Activated T-cell treated with anti-CD3 and anti-CD28 coated beads for 4 hours (primary cell): ENCODE measurements around the gene CLIP3.
"Not testable (repeated sequence)": the region's sequence is repeated elsewhere in the genome, so short reads cannot be mapped to it uniquely, and the experiment has no call there.

Source experiments
- DNase-seq: peaks from one replicate; pipeline ENCODE4 v3.0.0-alpha.2; 2020

The CLIP3 gene

DNA sequence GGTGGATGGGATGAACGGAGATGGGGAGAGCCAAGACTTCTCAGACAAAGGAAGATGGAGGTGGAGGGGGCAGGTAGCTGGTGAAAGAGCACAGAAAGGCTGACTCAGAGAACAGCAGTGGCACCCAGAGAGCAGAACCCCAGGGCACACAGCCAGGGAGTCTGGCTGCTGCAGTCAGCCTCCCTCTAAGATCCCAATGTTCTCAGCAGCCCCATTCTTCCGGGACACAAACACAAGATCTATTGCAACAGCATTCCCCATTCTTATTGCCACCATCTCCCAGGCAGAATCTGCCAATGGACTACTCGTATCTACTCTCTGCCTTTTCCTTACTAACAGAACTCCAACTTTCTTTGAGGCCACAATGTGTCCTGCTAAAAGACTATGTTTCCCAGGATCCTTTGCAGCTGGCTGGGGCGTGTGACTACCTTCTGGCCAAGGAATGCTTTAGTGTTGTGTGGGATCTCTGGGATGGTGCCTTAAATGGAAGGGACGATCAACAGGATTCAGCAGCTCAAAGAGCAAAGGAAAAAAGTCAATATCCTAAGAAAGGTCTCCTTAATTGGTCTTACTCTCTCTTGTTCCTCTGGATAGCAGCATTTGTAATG lies 13.9 kb upstream of the CLIP3 start:
- DNase-seq = no peak

DNA sequence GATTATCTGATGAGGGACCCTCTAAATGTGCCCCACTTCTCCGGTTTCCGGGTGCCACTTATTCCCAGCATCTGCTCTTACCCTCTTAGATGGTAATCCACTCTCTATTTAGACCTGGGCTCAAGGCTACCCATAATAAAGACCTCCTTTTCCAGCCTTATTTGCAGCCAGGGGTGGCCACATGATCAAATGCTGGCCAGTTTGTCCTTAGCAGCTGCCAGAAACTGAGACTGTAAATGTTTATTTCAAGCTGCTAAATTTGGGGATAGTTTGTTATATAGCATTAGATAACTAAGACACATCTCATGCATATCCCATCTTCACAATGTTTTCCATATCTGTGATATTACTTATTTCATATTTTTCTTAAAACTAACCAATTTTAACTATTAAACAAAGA lies 11.3 kb upstream of the CLIP3 start:
- no peak for DNase-seq

DNA sequence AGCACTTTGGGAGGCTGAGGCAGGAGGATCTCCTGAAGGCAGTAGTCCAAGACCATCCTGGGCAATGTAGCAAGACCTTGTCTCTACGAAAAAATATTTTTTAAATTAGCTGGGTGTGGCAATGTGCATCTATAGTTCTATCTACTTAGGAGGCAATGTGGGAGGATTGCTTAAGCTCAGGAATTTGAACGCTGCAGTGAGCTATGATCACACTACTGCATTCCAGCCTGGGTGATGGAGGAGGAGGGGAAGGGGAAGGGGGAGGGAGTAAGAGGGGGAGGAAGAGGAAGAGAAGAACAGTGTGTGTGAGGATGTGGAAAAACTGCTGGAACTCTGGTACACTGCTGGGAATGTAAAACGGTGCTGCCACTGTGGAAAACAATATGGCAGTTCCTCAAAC lies 9.2 kb upstream of the CLIP3 start:
- DNase-seq = no peak

DNA sequence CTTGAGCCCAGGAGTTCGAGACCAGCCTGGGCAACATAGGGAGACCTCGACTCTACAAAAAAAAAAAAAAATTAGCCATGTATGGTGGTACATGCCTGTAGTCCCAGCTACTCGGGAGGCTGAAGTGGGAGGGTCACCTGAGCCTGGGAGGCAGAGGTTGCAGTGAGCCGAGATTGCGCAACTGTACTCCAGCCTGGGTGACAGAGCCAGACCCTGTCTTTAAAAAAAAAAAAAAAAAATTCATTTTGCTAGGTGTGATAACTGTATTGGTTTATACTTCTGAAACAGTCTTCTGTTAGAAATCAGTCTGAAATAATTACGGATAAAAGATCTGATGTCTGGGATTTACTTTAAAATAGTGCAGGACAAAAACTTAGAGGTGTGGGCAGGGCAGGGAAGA lies 8.4 kb upstream of the CLIP3 start:
- DNase-seq = not testable (repeated sequence)

DNA sequence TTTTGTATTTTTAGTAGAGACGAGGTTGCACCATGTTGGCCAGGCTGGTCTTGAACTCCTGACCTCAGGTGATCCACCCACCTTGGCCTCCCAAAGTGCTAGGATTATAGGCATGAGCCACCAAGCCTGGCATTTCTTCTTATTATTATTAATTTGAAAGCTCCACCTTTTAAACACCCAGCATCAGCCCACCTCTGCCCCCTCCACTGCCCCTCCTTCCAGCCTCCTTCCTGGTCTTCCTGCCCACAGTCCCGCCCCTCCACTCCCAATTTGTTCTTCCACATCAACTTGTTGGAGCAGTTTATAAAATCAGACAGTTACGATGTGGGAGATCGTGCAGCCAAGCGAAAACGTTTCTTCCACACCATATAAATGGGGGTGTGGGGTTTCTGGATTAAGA lies 7.8 kb upstream of the CLIP3 start:
- DNase-seq = no peak

DNA sequence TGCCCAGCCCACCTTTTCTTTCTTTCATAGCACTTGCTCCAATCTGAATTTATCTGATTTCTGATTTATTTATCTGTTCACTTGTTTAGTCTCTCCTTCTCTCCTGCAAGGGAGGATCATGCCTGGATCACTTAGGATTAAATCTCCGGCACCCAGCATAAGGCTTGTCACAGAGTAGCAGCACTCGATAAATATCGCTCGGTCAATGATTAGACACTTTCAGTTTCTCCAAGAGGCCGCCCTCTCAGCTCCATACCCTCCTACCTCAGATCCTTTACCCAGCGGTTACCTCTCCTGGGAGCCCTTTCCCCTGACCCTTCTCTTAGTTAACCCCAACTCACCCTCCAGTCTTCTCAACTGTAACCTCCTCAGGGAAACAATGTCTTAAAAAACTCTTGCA lies 1.4 kb downstream of the CLIP3 start:
- DNase-seq = no peak

DNA sequence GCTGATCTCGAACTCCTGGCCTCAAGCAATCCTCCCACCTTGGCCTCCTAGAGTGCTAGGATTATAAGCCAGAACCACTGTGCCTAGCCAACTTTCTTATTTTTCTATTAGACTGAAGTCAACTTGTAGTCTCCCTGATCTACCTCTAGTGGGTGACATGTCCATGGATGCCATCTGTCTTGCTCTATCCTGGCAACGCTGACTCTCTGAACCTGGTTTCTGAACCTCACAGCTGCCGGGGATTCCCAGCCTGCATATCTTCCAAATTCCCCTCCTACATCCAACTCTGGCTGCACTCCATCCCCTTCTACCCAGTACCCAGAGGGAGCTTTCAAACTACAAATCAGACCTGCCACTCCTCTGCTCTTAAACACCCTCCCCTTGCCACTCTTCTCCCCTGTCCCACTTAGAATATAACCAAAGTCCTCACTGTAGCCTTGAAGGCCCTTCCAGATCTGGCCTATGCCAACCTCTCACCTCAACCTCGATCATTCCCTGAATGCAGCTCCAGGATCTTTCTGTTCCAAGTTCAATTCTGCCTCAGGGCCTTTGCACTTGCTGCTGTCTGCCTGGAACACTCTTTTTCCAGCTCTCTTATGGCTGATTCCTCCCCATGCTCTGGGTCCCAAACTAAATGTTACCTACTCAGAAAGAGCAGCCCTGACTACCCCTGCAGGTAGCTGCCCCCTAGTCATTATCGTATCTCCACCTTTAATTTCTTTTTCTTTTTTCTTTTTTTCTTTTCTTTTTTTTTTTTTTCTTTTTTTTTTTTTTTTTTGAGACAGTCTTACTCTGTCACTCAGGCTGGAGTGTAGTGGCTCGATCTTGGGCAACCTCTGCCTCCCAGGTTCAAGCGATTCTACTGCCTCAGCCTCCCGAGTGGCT lies 2.2 kb downstream of the CLIP3 start:
- DNase-seq = no peak

DNA sequence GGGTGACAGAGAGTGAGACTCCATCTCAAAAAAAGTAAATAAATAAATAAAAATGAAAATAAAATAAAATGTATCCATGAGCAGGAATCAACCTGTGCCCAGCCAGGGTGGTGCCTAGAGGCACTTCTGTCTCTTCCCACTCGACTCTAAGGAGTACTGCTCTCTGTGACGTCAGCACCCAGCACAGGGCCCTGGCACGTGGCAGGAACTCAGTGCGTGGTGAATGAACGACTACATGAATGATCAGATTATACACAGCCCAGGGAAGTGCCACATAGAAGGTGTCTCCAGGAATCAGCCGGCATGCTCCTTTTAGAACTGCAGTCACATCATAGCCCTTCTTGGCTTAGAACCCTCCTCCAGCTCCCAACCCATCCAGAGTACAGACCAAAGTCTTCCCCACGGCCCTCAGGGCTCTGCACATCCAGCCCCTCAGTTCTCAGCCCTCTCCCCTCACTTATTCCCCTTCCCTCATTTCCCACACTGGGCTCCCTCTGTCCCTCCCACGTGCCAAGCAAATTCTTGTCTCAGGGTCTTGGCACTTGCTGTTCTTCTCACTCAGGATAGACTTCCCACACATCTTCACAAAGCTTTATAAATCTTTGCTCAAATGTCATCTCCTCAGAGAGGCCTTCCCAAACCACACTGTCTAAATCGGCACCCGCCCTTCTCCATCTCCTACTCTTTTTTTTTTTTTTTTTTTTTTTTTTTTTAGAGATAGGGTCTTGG lies 4.2 kb downstream of the CLIP3 start:
- no peak for DNase-seq

DNA sequence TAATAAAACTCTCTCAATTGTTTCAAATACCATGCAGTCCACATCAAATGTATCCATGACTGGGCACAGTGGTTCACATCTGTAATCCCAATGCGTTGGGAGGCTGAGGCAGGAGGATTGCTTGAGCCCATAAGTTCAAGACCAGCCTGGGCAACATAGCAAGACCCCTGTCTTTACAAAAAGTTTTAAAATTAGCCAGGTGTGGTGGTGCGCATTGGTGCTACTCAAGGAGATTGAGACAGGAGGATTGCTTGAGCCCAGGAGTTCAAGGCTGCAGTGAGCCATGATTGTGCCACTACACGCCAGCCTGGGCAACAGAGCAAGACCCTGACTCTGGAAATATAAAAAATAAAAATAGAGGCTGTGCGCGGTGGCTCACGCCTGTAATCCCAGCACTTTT lies 5.0 kb downstream of the CLIP3 start:
- DNase-seq = no peak

DNA sequence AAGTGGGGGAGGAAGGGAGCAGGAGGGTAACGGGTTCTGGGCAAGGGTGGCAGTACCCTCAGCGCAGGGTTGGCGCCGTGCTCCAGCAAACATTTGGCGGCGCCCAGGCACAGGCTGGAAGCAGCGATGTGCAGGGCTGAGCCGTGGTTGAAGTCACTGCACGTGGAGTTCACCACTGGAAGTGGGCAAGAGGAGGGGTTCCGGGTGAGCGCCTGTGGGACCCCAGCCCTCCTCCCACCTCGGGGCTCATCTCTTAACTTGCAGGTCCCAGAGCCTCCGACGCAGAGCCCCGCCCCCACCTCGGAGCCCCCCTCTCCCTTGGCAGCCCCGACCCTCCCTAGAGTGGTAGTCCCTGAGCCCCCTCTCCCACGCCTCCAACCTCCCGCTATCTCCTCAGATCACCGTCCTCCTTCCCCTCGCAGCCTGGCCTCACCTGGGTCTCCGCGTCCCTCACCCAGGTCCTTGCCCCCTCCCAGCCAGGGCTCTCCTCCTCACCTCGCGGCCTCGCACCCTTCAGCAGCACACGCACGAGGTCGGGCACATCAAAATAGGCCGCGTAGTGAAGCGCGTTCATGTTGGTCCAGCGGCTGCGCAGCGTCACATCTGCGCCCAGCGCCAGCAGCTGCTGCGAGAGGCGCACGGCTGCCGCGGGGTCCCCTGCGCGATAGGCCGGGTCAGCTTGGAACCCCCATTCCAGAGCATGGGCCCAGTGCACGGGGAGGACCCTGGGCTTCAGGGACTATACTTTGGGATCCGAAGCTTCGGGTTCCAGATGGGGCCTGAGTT lies 6.4 kb downstream of the CLIP3 start:
- no peak for DNase-seq

DNA sequence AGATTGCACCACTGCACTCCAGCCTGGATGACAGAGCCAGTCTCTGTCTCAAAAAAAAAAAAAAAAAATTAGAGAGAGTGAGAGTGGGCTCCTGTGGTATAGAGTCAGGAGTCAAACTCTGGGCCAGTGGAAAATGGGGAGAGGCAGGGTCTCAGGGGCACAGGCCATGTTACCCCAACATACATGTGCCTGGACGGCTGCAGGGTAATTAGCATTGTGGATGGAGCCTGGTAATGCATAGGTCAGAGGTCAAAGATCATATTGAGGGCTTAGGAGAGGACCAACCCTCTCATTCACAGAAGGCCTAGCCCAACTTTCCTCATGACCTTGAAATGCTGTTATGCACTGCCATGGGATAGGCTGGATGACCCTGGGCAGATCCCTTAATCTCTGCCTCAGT lies 7.1 kb downstream of the CLIP3 start:
- no peak for DNase-seq

DNA sequence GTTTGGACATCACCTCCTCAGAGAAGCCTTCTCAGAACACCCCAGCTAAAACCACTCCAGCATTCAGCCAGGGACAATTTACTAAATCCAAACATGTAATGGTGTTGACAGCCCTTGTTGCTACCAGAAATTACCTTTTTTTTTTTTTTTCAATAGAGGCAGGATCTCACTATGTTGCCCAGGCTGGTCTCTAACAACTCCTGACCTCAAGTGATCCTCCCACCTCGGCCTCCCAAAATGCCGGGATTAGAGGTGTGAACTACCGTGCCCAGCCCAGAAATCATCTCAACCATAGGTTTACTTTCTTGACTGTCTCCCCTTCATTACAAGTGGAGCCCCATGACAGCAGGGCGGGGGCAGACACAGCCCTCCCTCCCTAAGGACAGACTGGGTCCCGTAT lies 9.2 kb downstream of the CLIP3 start:
- DNase-seq = no peak

DNA sequence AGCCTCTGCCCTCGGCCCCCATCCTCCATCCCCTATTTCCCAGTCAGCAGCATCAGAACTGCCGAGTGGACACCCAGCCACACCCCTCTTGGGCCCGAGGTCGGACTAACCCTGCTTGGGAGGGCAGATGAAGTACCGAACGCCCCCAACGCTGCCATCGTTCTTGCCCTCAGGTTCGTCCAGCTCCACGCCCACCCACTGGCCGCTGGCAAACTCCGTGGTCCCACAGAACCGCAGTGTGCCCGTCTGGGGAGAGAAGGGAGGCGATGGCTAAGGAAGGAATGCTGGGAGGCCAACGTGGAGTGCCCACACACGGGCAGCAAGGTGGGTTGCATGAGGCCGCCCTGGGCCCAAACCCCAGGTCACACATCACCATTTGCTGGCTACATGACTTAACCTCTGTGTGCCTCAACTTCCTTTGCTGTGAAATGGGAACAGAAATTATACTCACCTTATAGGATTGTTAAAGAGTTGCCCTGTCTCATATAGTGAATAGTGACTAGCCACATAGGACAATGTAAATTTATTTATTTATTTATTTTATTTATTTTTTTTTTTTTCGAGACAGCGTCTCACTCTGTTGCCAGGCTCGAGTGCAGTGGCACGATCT lies 13.5 kb downstream of the CLIP3 start:
- DNase-seq = no peak

DNA sequence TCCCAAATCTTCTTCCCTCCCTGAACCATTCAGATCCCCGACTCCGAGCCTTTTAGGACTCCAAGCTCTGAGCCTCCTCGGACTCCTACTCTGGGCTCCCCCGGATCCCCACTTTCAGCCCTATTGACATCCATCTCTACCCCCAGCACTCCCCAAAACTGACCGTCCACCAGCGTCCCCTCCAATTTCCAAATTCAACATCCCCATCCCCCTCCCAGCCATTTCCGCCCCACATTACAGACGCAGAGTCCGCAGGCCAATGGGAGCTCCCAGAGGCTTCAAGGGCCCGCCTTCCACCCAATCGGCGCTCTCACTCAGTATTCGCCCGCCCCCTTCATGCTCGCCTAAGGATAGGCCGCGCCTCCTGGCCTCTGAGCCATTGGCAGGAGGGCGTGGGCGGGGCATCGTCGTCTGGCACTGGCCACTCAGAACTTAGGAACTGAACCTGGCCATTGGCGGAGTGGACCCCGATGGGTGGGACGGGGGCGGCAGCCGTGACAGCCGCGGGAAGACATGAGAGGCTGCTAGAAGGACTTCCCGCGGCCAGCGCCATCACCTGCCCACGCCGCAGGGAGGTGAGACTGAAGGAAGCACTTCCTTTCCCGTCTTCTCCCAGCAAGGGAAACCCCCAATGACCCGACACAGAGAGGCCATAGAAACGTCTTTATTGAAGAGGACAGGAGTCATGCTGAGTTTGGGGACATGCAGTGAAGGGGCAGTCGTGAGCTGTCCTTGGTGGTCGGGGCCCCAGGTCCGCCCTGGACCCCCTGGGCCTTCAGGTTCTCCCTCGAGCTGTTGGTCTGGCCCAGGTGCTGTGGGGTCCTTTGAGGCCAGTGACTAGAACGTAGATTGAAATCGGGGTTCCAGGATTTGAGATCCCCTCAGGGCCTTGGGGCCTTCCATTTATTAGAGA lies 18.4 kb downstream of the CLIP3 start, which contains the start of gene ALKBH6:
Gene ALKBH6, minus strand, starts transcription at position 202 of the 913 bp plus-strand sequence. CDS start 816 bp downstream, outside the sequence.
- peak; percentile 97 for DNase-seq

DNA sequence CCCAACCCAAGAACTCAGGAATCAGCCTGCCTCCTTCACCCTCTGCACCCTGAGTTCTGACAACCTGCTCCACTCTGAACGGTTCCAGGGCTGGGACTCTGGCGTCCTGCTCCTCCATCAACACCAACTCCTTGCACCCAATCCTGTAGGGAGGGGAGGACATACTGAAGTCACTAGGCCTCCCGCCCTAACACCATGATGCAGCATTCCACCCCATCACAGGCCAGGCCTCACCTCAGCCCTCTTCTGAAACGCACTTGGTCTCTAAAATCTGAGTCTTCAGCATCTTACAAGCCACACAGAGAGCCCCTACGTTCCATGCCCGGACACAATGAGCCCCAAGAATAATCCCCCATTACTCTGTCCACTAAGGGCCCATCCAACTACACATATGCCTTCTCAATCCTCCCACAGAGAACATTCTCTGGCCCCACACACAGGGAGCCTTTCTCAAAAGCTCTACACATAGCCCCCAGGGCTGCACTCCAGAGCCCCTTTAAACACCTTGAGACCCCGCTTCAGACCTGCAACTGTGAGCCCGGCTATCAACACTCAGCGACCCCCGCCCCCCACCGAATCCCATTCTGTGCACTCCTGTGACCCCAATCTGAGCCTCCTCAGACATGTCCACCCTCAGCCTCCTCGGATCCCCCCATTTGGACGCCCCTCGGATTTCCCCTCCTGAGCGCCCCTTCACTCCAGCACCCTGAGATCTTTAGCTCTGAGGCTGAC lies 19.2 kb downstream of the CLIP3 start:
- DNase-seq = no peak

DNA sequence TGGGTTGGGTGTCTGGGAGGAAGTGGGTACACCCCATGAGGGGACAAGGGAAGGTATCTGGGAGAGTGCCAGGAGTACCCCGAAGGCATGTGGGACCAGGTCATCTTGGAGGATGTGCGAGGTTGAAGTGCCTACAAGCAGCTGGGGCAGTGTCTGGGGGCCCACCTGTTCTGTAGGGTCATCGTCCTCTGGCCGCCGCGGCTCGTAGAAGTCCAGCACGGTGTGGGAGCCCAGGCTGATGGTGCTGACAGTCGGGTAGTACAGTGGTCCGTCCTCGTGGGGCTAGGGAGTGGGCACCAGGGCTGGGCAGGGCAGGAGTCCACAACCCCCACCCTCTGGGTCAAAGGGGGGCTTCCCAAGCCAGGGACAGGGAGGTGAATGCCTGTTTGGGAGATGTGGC lies 22.3 kb downstream of the CLIP3 start:
- no peak for DNase-seq

DNA sequence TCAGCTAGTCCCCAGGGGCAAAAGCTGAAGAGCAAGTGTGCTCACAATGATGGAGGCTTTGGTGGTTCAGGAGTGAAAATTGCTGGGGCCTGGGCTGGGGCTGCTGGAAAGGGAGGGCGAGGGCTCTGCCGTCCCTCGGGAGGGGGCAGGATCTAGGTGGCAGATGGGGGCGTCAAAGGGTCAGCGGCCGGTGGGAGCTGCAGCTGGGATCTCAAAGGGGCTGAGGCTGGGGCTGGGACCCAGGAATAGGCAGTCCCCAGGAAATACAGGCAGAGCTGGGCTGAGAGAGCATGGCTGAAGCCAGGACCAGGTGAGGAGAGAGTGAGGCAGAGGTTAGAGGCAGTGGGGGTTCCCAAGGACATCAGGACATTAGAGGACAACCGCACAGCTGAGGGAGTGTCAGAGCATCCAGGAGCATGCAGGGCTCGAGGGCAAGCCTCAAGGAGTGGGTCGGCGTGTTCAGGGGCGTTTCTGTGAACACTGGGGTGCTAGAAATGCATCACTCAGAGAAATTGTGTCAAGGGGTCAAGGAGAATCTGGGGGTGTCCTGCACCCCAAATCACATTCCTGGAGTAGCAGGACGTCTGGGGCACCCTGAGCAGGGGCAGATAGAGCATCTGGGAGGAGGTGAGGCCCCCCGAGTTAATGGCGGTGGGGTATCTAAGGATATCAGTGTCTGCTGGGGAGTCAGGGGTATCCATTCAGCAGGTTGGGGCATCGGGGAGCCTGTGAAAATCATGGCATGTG lies 22.9 kb downstream of the CLIP3 start:
- DNase-seq = no peak

DNA sequence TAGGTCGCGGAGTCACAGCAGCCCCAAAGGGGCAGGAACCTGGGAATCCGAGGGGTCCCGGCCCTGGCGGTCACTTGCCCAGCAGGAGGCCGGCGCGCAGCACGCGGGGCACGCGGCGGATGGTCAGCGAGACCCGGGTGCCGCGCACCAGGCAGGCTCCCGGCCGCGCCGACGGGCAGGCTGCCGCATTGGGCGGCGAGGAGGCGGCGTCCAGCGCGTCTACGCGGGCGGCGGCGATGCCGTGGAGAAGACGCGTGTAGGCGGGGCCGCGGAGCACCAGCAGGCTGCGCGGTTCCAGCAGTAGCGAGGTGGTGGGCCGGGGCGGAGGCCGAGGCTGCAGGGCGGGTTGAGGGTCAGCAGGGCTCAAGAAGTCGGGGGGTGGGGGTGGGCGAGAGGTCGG lies 23.5 kb downstream of the CLIP3 start:
- no peak for DNase-seq

DNA sequence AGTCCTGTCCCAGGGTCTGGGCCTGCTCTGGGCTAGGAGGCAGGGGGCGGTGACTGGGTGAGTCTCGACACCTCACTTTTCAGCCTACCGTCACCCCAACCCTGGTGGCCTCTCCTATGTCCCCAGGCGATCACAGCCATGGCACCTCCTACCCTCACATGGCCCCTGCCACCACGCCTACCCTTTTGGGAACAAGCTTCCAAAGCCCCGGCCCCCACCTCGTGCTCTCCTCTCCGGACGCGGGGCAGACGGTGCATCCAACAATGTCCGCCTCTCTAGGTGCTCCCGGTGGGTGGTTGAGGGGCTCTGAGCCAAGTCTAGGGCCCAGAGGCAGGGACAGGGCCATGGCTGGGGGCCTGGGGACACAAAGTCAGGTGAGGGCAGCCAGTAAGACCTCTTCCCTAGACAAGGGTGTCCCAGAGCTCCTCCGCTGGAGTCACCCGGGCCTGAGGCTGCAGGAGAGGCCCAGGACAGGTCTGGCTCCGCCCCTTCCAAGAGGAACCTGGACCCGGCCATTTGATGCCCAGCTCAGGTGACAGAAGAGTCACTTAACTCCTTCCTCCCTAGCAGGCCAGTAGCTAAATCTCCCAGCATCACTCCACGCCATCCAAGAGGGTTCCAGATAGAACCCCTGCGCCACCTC lies 24.2 kb downstream of the CLIP3 start, which contains the start of gene SYNE4:
Gene SYNE4, minus strand, starts transcription at position 478 of the 643 bp plus-strand sequence. Its CDS starts 132 bp downstream, at position 346.
- DNase-seq = no peak
